ENCODE measurements around the gene COL4A2. TPM values are rescaled to one million over a fixed set of nuclear protein-coding genes. Genes with fewer than 3 reads are reported as not detected.

COL4A2 gene
- polyA plus RNA-seq, 1 donor (not counting 4 experiments of a cell fraction or from before 2014, with no cell fraction given), result 30.7 TPM

GRCh38 chr13:110517505-110518225 lies 210.6 kb downstream of the COL4A2 start:
- no peak overlapping the region for H3K4me2 ChIP-seq (ENCODE audit: control insufficient read depth, extremely low read depth, insufficient read depth, low read depth, low read length)
- TF ChIP-seq CTCF (optimal IDR thresholded peaks at IDR 0.05 in 1 of 3, IDR thresholded peaks at IDR 0.05 in 1 of 3, conservative IDR thresholded peaks at IDR 0.05 in 1 of 3; ENCODE audit: extremely low read depth in 1 of 3, insufficient read depth in 2 of 3, low read length in 3 of 3) (no peak), EZH2 (IDR thresholded peaks at IDR 0.05; ENCODE audit: low read length) (no peak)
- H3K79me2 ChIP-seq (ENCODE audit: control insufficient read depth, insufficient read depth, low read length), result no peaks in the 10 kb centered on the region
- peaks cover 5% of the 10 kb centered on the region in 2 experiments for H3K36me3 ChIP-seq (ENCODE audit: control insufficient read depth in 2 of 2, extremely low read depth in 1 of 2, insufficient read depth in 2 of 2, low read length in 2 of 2)
- no peaks in the 10 kb centered on the region for H3K9me3 ChIP-seq (ENCODE audit: control insufficient read depth, low read depth, low read length)
- dilution Hi-C loops (cut with MboI; ENCODE audit: extremely low pct_ligation_motif_present, low sequenced_read_pairs), result no loop called here
- H3K9me1 ChIP-seq (ENCODE audit: control insufficient read depth, extremely low read depth, insufficient read depth, low read length), result peaks cover 3% of the 10 kb centered on the region
- no peaks in the 10 kb centered on the region for H3K4me1 ChIP-seq (ENCODE audit: control insufficient read depth, extremely low read depth, insufficient read depth, low read length)
- H4K20me1 ChIP-seq (ENCODE audit: control insufficient read depth, extremely low read depth, insufficient read depth, low read length), result no peaks in the 10 kb centered on the region
- DNase-seq (ENCODE audit: low read depth, low spot score) (no peak), FAIRE-seq (no peak)
- H3K4me3 ChIP-seq (ENCODE audit: control insufficient read depth in 2 of 3, extremely low read depth in 1 of 3, insufficient read depth in 2 of 3, low read depth in 1 of 3, low read length in 3 of 3), result no peak overlapping the region
- no peaks in the 10 kb centered on the region for H3K27me3 ChIP-seq (ENCODE audit: control insufficient read depth, extremely low read depth, insufficient read depth, low read length)
- no peak overlapping the region for H2AFZ ChIP-seq (ENCODE audit: control insufficient read depth, low read length)
- H3K27ac ChIP-seq (ENCODE audit: control insufficient read depth, insufficient read depth, low read length), result no peak overlapping the region
- no peak overlapping the region for H3K9ac ChIP-seq (ENCODE audit: control insufficient read depth, extremely low read depth, insufficient read depth, low read length)

GRCh38 chr13:110518226-110518525 lies 211.1 kb downstream of the COL4A2 start:
- Histone ChIP-seq H3K27ac (ENCODE audit: control insufficient read depth, insufficient read depth, low read length) (no peak overlapping the region), H3K4me1 (ENCODE audit: control insufficient read depth, extremely low read depth, insufficient read depth, low read length) (no peaks in the 10 kb centered on the region), H3K9ac (ENCODE audit: control insufficient read depth, extremely low read depth, insufficient read depth, low read length) (no peak overlapping the region), H3K79me2 (ENCODE audit: control insufficient read depth, insufficient read depth, low read length) (no peaks in the 10 kb centered on the region), H3K9me3 (ENCODE audit: control insufficient read depth, low read depth, low read length) (no peaks in the 10 kb centered on the region), H3K4me3 (ENCODE audit: control insufficient read depth in 2 of 3, extremely low read depth in 1 of 3, insufficient read depth in 2 of 3, low read depth in 1 of 3, low read length in 3 of 3) (no peak overlapping the region), H3K27me3 (ENCODE audit: control insufficient read depth, extremely low read depth, insufficient read depth, low read length) (no peaks in the 10 kb centered on the region), H3K4me2 (ENCODE audit: control insufficient read depth, extremely low read depth, insufficient read depth, low read depth, low read length) (no peak overlapping the region), H4K20me1 (ENCODE audit: control insufficient read depth, extremely low read depth, insufficient read depth, low read length) (no peaks in the 10 kb centered on the region), H3K36me3 (ENCODE audit: control insufficient read depth in 2 of 2, extremely low read depth in 1 of 2, insufficient read depth in 2 of 2, low read length in 2 of 2) (peaks cover 0 to 2% of the 10 kb centered on the region in 2 experiments), H2AFZ (ENCODE audit: control insufficient read depth, low read length) (no peak overlapping the region), H3K9me1 (ENCODE audit: control insufficient read depth, extremely low read depth, insufficient read depth, low read length) (peaks cover 3% of the 10 kb centered on the region)
- no peak for TF ChIP-seq EZH2 (IDR thresholded peaks at IDR 0.05; ENCODE audit: low read length)
- TF ChIP-seq CTCF (optimal IDR thresholded peaks at IDR 0.05 in 1 of 3, IDR thresholded peaks at IDR 0.05 in 1 of 3, conservative IDR thresholded peaks at IDR 0.05 in 1 of 3; ENCODE audit: extremely low read depth in 1 of 3, insufficient read depth in 2 of 3, low read length in 3 of 3), result no peak
- FAIRE-seq, result no peak
- no peak for DNase-seq (ENCODE audit: low read depth, low spot score)
- dilution Hi-C loops (cut with MboI; ENCODE audit: extremely low pct_ligation_motif_present, low sequenced_read_pairs), result no loop called here

Data from keratinocyte (primary cell).